Prostate gland (tissue), 2 donors: ENCODE measurements around the gene LTBP3.

Experiments used
- POLR2AphosphoS5 ChIP-seq: sonication (generic); formaldehyde crosslinking; IDR thresholded peaks from one replicate; pipeline ENCODE4 v1.6.1; 2017; ENCODE audit warnings: antibody characterized with exemption
- TF ChIP-seq, protein P1 (sequence below), 4 experiments: fragments of 200-600 bp in 2 of 4; fragments of 450-650 bp in 2 of 4; sonication (generic) in 2 of 4; IDR thresholded peaks; 1 replicate in 3 of 4; 2 replicates in 1 of 4; pipeline ENCODE4 v1.5.1; 2016 to 2019; ENCODE audit warnings: antibody characterized with exemption in 4 of 4, mild to moderate bottlenecking in 2 of 4, moderate library complexity in 2 of 4

DNA sequence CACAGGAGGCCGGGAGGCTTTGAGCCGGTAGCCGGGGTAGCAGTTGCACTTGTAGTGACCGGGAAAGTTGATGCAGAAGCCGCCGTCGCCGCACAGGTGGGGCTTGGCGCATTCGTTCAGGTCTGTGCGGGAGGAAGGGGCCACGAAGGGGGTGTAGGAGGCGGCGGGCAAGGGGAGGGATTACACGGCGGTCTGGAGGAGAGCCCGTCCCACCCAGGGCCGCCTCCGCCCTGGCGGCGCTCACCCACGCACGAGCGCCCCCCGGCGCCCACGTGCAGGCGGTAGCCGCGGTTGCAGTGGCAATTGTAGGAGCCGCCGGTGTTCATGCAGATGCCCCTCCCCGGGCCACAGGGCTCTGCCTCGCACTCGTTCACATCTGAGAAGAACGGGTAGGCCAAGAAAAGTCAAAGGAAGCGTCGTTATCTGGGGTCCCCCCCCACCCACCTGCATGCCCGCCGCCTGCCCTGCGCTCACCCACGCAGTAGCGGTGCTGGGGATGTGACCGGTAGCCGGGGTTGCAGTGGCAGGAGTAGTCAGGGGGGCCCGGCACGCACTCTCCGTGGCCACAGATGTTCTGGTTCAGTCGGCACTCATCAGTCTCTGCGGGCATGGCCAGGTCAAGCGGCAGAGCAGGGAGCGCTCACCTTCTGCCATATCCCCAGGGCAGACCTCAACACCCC is 10.6 kb downstream of the LTBP3 start:
- TF ChIP-seq, protein P1, sequence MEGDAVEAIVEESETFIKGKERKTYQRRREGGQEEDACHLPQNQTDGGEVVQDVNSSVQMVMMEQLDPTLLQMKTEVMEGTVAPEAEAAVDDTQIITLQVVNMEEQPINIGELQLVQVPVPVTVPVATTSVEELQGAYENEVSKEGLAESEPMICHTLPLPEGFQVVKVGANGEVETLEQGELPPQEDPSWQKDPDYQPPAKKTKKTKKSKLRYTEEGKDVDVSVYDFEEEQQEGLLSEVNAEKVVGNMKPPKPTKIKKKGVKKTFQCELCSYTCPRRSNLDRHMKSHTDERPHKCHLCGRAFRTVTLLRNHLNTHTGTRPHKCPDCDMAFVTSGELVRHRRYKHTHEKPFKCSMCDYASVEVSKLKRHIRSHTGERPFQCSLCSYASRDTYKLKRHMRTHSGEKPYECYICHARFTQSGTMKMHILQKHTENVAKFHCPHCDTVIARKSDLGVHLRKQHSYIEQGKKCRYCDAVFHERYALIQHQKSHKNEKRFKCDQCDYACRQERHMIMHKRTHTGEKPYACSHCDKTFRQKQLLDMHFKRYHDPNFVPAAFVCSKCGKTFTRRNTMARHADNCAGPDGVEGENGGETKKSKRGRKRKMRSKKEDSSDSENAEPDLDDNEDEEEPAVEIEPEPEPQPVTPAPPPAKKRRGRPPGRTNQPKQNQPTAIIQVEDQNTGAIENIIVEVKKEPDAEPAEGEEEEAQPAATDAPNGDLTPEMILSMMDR (IDR thresholded peaks at IDR 0.05): no peak
- TF ChIP-seq POLR2AphosphoS5: no peak
